T-helper 9 cell (primary cell): ENCODE results near the gene TNK2.
"Not testable (repeated sequence)": the region's sequence is repeated elsewhere in the genome, so short reads cannot be mapped to it uniquely, and the experiment has no call there.

Source experiments
- DNase-seq: peaks from one replicate; pipeline ENCODE4 v3.0.0-alpha.2; 2020
- total RNA-seq, 2 donors: gene quantifications; one replicate each; lab custom pipeline; 2026; lab: John Stamatoyannopoulos, UW

TNK2 gene
- total RNA-seq, result 109 to 172 reads per million in 2 donors

- peak; percentile 45 for DNase-seq
Observed at GRCh38 chr3:195907934-195908693, at the start of gene TNK2. TNK2 (minus strand) TSS chr3:195908551; CDS start chr3:195888588, 19,963 bp downstream.

- no peak for DNase-seq
Observed at GRCh38 chr3:195956577-195956976, 48.2 kb upstream of the TNK2 start.

GRCh38 chr3:195955416-195955841, 47.1 kb upstream of the TNK2 start:
- DNase-seq, result not testable (repeated sequence)

GRCh38 chr3:195954752-195955119, 46.4 kb upstream of the TNK2 start:
- DNase-seq, result not testable (repeated sequence)

GRCh38 chr3:195954052-195954751, 45.9 kb upstream of the TNK2 start:
- DNase-seq, result peak; percentile 33

GRCh38 chr3:195952590-195952989, 44.2 kb upstream of the TNK2 start:
- DNase-seq, result not testable (repeated sequence)

GRCh38 chr3:195951443-195952177, 43.3 kb upstream of the TNK2 start:
- DNase-seq, result not testable (repeated sequence)

GRCh38 chr3:195950731-195951130, 42.4 kb upstream of the TNK2 start:
- DNase-seq, result not testable (repeated sequence)

GRCh38 chr3:195950164-195950563, 41.8 kb upstream of the TNK2 start:
- DNase-seq, result not testable (repeated sequence)

- DNase-seq, result not testable (repeated sequence)
Observed at GRCh38 chr3:195946910-195947699, 38.8 kb upstream of the TNK2 start.

- not testable (repeated sequence) for DNase-seq
Observed at GRCh38 chr3:195941265-195941815, 33.0 kb upstream of the TNK2 start.

GRCh38 chr3:195940806-195941205, 32.5 kb upstream of the TNK2 start:
- DNase-seq, result not testable (repeated sequence)

GRCh38 chr3:195939526-195940470, 31.4 kb upstream of the TNK2 start:
- DNase-seq, result not testable (repeated sequence)

- not testable (repeated sequence) for DNase-seq
Observed at GRCh38 chr3:195933044-195933430, 24.7 kb upstream of the TNK2 start.

GRCh38 chr3:195932418-195933043, 24.2 kb upstream of the TNK2 start:
- no peak for DNase-seq

- DNase-seq, result no peak
Observed at GRCh38 chr3:195931582-195932273, 23.4 kb upstream of the TNK2 start.

GRCh38 chr3:195929452-195929851, 21.1 kb upstream of the TNK2 start:
- no peak for DNase-seq

- no peak for DNase-seq
Observed at GRCh38 chr3:195921334-195921791, 13.0 kb upstream of the TNK2 start.

GRCh38 chr3:195918176-195918575, 9.8 kb upstream of the TNK2 start:
- no peak for DNase-seq

- DNase-seq, result no peak
Observed at GRCh38 chr3:195916991-195917390, 8.6 kb upstream of the TNK2 start.
